HepG2 (cell line): ENCODE results near the gene MRPS34. TPM values are rescaled to one million over a fixed set of nuclear protein-coding genes. Genes with fewer than 3 reads are reported as not detected.

ENCODE experiments used
- ATAC-seq: fragments of 200-7000 bp; cut with Tn5 transposase; 3 replicates; pipeline ENCODE4 v1.9.1; 2020; ENCODE audit warnings: mild to moderate bottlenecking, moderate library complexity
- BruUV-seq: library from RNA; stranded (reverse); fragments of 400-500 nt; replicated peaks from 2 replicates; lab custom pipeline; 2021; lab: Mats Ljungman, UMichigan
- CTCF ChIA-PET: fragments of 300-600 bp; formaldehyde crosslinking; extraction: SDS; loops from one replicate; lab custom pipeline; 2021; ENCODE audit warnings: low total read pairs, inconsistent platforms, low intra/inter-chr PET ratio; lab: Yijun Ruan, JAX
- POLR2A ChIA-PET: fragments of 350-600 bp; sonication (Branson Sonifier 250); formaldehyde crosslinking; loops from one replicate; lab custom pipeline; 2020; ENCODE audit warnings: antibody characterized with exemption, inconsistent platforms; lab: Yijun Ruan, JAX
- DNase-seq: peaks from one replicate; pipeline ENCODE4 v3.0.0-alpha.2; 2015; ENCODE audit warnings: low spot score
- FAIRE-seq: peaks from 3 replicates; lab custom pipeline; 2011; peaks lifted over from hg19 to GRCh38; lab: Jason Lieb, UNC
- H2AFZ ChIP-seq: one replicate; pipeline ENCODE4 v1.6.1; 2011; ENCODE audit warnings: low read length, inconsistent platforms
- H3K27ac ChIP-seq: fragments of 300-600 bp; 3 replicates; pipeline ENCODE4 v1.8.0; 2011; ENCODE audit warnings: mixed run types, mild to moderate bottlenecking, mixed read lengths, low read length, inconsistent platforms; ENCODE audit not compliant: insufficient read depth; ENCODE audit errors: extremely low read length
- H3K27me3 ChIP-seq, 2 experiments: fragments of 200-600 bp in 1 of 2; 2 replicates in 1 of 2; 3 replicates in 1 of 2; pipeline versions ENCODE4 v1.6.0 to v1.8.0; 2011; ENCODE audit warnings: low read length in 2 of 2, mild to moderate bottlenecking in 2 of 2, moderate library complexity in 2 of 2, inconsistent platforms in 1 of 2; ENCODE audit not compliant: insufficient read depth in 2 of 2, control insufficient read depth in 1 of 2
- H3K36me3 ChIP-seq, 2 experiments: fragments of 200-600 bp in 1 of 2; replicated peaks in 1 of 2; 2 replicates in 1 of 2; 3 replicates in 1 of 2; pipeline versions ENCODE4 v1.5.1 to v1.8.0; 2011; ENCODE audit warnings: low read length in 2 of 2, inconsistent platforms in 1 of 2; ENCODE audit not compliant: insufficient read depth in 2 of 2, control insufficient read depth in 1 of 2
- H3K4me1 ChIP-seq: 2 replicates; pipeline ENCODE4 v1.5.1; 2012; ENCODE audit warnings: low read length, inconsistent platforms; ENCODE audit not compliant: insufficient read depth
- H3K4me2 ChIP-seq: 2 replicates; pipeline ENCODE4 v1.6.0; 2011; ENCODE audit warnings: low read depth, low read length, inconsistent platforms
- H3K4me3 ChIP-seq, 3 experiments: fragments of 200-600 bp in 1 of 3; sonication (generic), shearing (Covaris generic) in 1 of 3; replicated peaks in 1 of 3; 2 replicates each; pipeline ENCODE4 v1.5.1; 2011 to 2016; ENCODE audit warnings: low read length in 3 of 3, inconsistent platforms in 2 of 3, low read depth in 2 of 3, mild to moderate bottlenecking in 2 of 3, control low read depth in 1 of 3, mixed read lengths in 1 of 3; ENCODE audit not compliant: insufficient read depth in 1 of 3
- H3K79me2 ChIP-seq: one replicate; pipeline ENCODE4 v1.6.1; 2011; ENCODE audit warnings: low read length, inconsistent platforms; ENCODE audit not compliant: insufficient read depth
- H3K9ac ChIP-seq: 2 replicates; pipeline ENCODE4 v1.6.0; 2011; ENCODE audit warnings: mild to moderate bottlenecking, low read depth, low read length, inconsistent platforms; ENCODE audit not compliant: insufficient read depth
- H3K9me3 ChIP-seq: 2 replicates; pipeline ENCODE4 v1.5.1; 2012; ENCODE audit warnings: mild to moderate bottlenecking, low read length
- H4K20me1 ChIP-seq: 2 replicates; pipeline ENCODE4 v1.6.0; 2011; ENCODE audit warnings: inconsistent platforms, mild to moderate bottlenecking, low read length, moderate library complexity; ENCODE audit not compliant: insufficient read depth
- AGO2 ChIP-seq: fragments of 200-400 bp; formaldehyde crosslinking; optimal IDR thresholded peaks from 2 replicates; pipeline ENCODE3; 2017; ENCODE audit warnings: mild to moderate bottlenecking, low read depth, low read length, moderate library complexity
- NR2F6 ChIP-seq, 2 experiments: IDR thresholded peaks; 2 replicates each; pipeline ENCODE4 v1.6.1; 2016; ENCODE audit warnings: antibody characterized with exemption in 1 of 2, mild to moderate bottlenecking in 1 of 2
- ZNF512 ChIP-seq: sonication (generic); formaldehyde crosslinking; IDR thresholded peaks from 2 replicates; pipeline ENCODE4 v1.4.0; 2020; ENCODE audit warnings: mild to moderate bottlenecking, missing genetic modification reagents
- ZNF768 ChIP-seq: sonication (generic); formaldehyde crosslinking; IDR thresholded peaks from 2 replicates; pipeline ENCODE4 v1.4.0; 2020; ENCODE audit warnings: missing genetic modification reagents
- WGBS: methylation state at CpG from one replicate; pipeline ENCODE4 v1.1.6; 2017; ENCODE audit warnings: low lambda C conversion rate; 5-methylcytosine and 5-hydroxymethylcytosine counted together
- in situ Hi-C: cut with HindIII; loops from 2 replicates; pipeline ENCODE4 v1.10.0; 2017; ENCODE audit warnings: low pct_unique_long_range_greater_than_20kb; ENCODE audit not compliant: extremely low pct_ligation_motif_present
- intact Hi-C: fragments of 100-400 bp; cut with micrococcal nuclease; formaldehyde crosslinking; loops from one replicate; pipeline ENCODE4 v1.10.0; 2022; ENCODE audit not compliant: unreplicated experiment
- polyA plus RNA-seq, 8 experiments: library from polyadenylated mRNA; depleted of rRNA in 3 of 8; stranded (reverse) in 7 of 8; unstranded in 1 of 8; fragments of >200 nt; fragmentation: Illumina TruSeq in 4 of 8; extraction: Trizol in 4 of 8; gene quantifications; 2 replicates each; pipeline versions ENCODE4 v1.2.1 to v1.2.3, GENCODE V29; 2011 to 2016; ENCODE audit warnings: low read depth in 4 of 8, missing spikeins in 1 of 8, mixed read lengths in 1 of 8; ENCODE audit not compliant: insufficient read depth in 1 of 8
- total RNA-seq, 5 experiments: library from RNA; depleted of rRNA; stranded (reverse); fragments of >200 nt; fragmentation: Illumina TruSeq; extraction: Trizol; gene quantifications; 2 replicates each; pipeline ENCODE4 v1.2.3, GENCODE V29; 2016; ENCODE audit warnings: low read depth in 1 of 5

The MRPS34 gene
- total and polyA plus RNA-seq, 2 of the 13 experiments (the other 11 are each of a cell fraction or from before 2014, with no cell fraction given) = 63.5 to 131 TPM

GRCh38 chr16:1760911-1761310 is 12.0 kb downstream of the MRPS34 start:
- DNase-seq = no peak
- BruUV-seq = no TSS peak

GRCh38 chr16:1759511-1759910 is 13.4 kb downstream of the MRPS34 start:
- CTCF ChIA-PET = no interaction called here
- no peaks in the 10 kb centered on the region for H4K20me1 ChIP-seq
- H3K9me3 ChIP-seq = no peaks in the 10 kb centered on the region
- no peaks in the 10 kb centered on the region for H3K27me3 ChIP-seq
- BruUV-seq = no TSS peak
- peaks cover 14 to 35% of the 10 kb centered on the region in 2 experiments; a peak in 4 of 5 replicates for H3K36me3 ChIP-seq
- FAIRE-seq (no peak), ATAC-seq (no peak), DNase-seq (no peak)
- in situ Hi-C loops = no loop called here
- peaks cover 10% of the 10 kb centered on the region for H3K4me1 ChIP-seq
- intact Hi-C loops = no loop called here
- no peak overlapping the region for H3K4me2 ChIP-seq
- no peaks in the 10 kb centered on the region for H3K79me2 ChIP-seq
- H3K4me3 ChIP-seq = no peak overlapping the region
- POLR2A ChIA-PET = no interaction called here
- H2AFZ ChIP-seq = no peak overlapping the region
- TF ChIP-seq ZNF512 (CRISPR knock-in tag) = no peak
- no peak for TF ChIP-seq NR2F6 (IDR thresholded peaks at IDR 0.05)
- TF ChIP-seq NR2F6 (CRISPR knock-in tag; IDR thresholded peaks at IDR 0.05) = no peak
- peak; percentile 69 for TF ChIP-seq AGO2
- 98% methylated on average over 10 of the region's 21 CpGs for WGBS
- H3K9ac ChIP-seq = no peak overlapping the region
- H3K27ac ChIP-seq = no peak overlapping the region

More at GRCh38 chr16:1760911-1761310, 12.0 kb downstream of the MRPS34 start:
- no peak overlapping the region for H3K27ac ChIP-seq
- ATAC-seq (no peak), FAIRE-seq (no peak)
- H3K36me3 ChIP-seq = peaks cover 20 to 35% of the 10 kb centered on the region in 2 experiments; a peak in 4 of 5 replicates
- no peaks in the 10 kb centered on the region for H3K9me3 ChIP-seq
- CTCF ChIA-PET = no interaction called here
- H3K4me2 ChIP-seq = no peak overlapping the region
- POLR2A ChIA-PET = no interaction called here
- H4K20me1 ChIP-seq = no peaks in the 10 kb centered on the region
- intact Hi-C loops = no loop called here
- TF ChIP-seq AGO2 = peak; percentile 26
- no peak for TF ChIP-seq ZNF768
- no peak overlapping the region for H3K9ac ChIP-seq
- H3K4me1 ChIP-seq = peaks cover 10% of the 10 kb centered on the region
- WGBS = 96% methylated on average over 5 of the region's 15 CpGs
- no peaks in the 10 kb centered on the region for H3K79me2 ChIP-seq
- no peaks in the 10 kb centered on the region for H3K27me3 ChIP-seq
- in situ Hi-C loops = no loop called here
- no peak overlapping the region for H2AFZ ChIP-seq
- no peak overlapping the region for H3K4me3 ChIP-seq
